Stimulated activated CD8-positive, alpha-beta memory T cell treated with anti-CD3 and anti-CD28 coated beads, Interleukin-7, amount 100 ng/mL, for 48 hours (primary cell): ENCODE measurements around the gene FLVCR1.
"Not testable (repeated sequence)": the region's sequence is repeated elsewhere in the genome, so short reads cannot be mapped to it uniquely, and the experiment has no call there.

Experiments
- DNase-seq, 2 donors: peaks; one replicate each; pipeline ENCODE4 v3.0.0-alpha.2; 2020; ENCODE audit warnings: low read depth in 1 of 2; ENCODE audit errors: extremely low read depth in 1 of 2

The FLVCR1 gene

GRCh38 chr1:212857992-212858460, at the start of gene FLVCR1:
FLVCR1 (plus strand) TSS chr1:212858275; CDS start chr1:212858453, 178 bp downstream.
- DNase-seq, result peak; percentile 93 to 95

- no peak for DNase-seq
Observed at GRCh38 chr1:212814537-212815334, 43.3 kb upstream of the FLVCR1 start.

GRCh38 chr1:212816567-212817278, 41.4 kb upstream of the FLVCR1 start:
- no peak for DNase-seq

- no peak for DNase-seq
Observed at GRCh38 chr1:212819726-212820125, 38.3 kb upstream of the FLVCR1 start.

- DNase-seq, result no peak
Observed at GRCh38 chr1:212820969-212821368, 37.1 kb upstream of the FLVCR1 start.

GRCh38 chr1:212822956-212823355, 35.1 kb upstream of the FLVCR1 start:
- no peak for DNase-seq

GRCh38 chr1:212824201-212824600, 33.9 kb upstream of the FLVCR1 start:
- DNase-seq, result no peak

- DNase-seq, result no peak
Observed at GRCh38 chr1:212825798-212826452, 32.1 kb upstream of the FLVCR1 start.

GRCh38 chr1:212827171-212827776, 30.8 kb upstream of the FLVCR1 start:
- no peak for DNase-seq

GRCh38 chr1:212827831-212828278, 30.2 kb upstream of the FLVCR1 start:
- DNase-seq, result no peak

GRCh38 chr1:212828395-212828794, 29.7 kb upstream of the FLVCR1 start:
- no peak for DNase-seq

GRCh38 chr1:212833211-212834207, 24.6 kb upstream of the FLVCR1 start:
- not testable (repeated sequence) for DNase-seq

GRCh38 chr1:212838145-212838544, 19.9 kb upstream of the FLVCR1 start:
- DNase-seq, result no peak

- not testable (repeated sequence) for DNase-seq
Observed at GRCh38 chr1:212844521-212844920, 13.6 kb upstream of the FLVCR1 start.

GRCh38 chr1:212847549-212847948, 10.5 kb upstream of the FLVCR1 start, which contains the start of gene SPATA45:
SPATA45 (minus strand) TSS chr1:212847649; CDS start chr1:212836149, 11,500 bp downstream.
- DNase-seq, result no peak

- no peak for DNase-seq
Observed at GRCh38 chr1:212852105-212852688, 5.9 kb upstream of the FLVCR1 start.

GRCh38 chr1:212853658-212854057, 4.4 kb upstream of the FLVCR1 start:
- no peak for DNase-seq

- DNase-seq, result no peak
Observed at GRCh38 chr1:212856755-212857154, 1.3 kb upstream of the FLVCR1 start.
